CD4-positive, alpha-beta T cell treated with Interleukin-4 for 1 hour (primary cell): ENCODE data around the gene MYO1A.
"Not testable (repeated sequence)": the region's sequence is repeated elsewhere in the genome, so short reads cannot be mapped to it uniquely, and the experiment has no call there.

Source experiments
- DNase-seq, 2 donors: peaks; one replicate each; pipeline ENCODE4 v3.0.0-alpha.2; 2020 to 2022

Gene MYO1A

DNA sequence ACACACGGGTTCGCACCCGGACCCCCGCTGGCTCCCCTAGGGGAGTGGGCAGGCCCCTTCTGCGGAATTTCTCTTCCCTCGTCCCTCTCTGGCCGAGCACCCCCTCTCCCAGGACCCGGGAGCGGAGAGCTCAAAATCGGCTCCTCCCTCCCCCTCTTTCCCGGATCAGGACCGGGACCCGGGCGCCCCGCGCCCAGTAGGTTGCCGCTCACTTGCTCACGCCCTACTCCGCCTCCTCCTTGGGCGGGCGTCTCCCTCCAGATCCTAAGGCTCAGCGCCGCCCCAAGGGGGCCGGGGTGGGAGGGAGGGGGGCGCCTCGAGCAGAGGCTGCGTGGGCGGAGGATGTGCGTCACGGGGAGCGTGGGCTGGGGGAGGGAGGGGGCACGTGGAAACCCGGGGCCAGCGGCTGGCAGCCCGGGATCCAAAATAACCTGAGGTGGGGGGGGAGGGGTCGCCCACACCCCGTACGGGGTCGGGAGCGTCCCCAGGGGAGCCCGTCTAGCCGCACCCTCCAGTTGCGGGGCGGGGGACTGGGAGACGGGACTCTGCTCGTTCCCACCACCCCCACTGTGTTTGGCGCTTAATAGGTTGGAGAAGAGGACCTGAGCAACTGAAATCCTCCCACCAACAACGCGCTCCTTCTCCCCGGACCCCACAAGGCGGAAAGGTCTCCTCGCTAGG lies 37.2 kb upstream of the MYO1A start:
- peak; percentile 92 for DNase-seq

DNA sequence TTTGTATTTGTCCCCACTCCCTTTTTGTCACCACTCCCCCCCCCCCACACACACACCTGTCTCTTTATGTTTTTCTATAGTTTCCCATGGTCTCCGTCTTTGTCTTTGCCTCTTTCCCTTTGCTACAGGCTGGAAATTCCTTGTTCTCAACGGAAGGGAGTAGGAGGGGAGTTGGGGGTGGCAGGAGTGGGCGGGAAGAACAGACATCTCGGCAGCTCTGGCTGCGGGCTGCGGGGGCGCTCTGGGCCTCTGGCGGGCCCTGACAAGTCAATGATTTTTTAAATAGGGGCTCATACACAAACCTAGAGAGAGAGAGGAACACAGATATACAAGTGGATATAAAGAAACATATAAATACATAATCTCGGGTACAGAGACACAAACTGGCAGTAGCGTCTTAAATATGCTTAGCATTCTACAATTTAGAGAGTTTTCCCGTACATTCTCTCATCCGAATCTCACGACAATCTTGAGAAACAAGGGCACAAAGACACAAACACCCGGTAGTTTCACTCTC lies 36.6 kb upstream of the MYO1A start:
- peak; percentile 59 to 61 for DNase-seq

DNA sequence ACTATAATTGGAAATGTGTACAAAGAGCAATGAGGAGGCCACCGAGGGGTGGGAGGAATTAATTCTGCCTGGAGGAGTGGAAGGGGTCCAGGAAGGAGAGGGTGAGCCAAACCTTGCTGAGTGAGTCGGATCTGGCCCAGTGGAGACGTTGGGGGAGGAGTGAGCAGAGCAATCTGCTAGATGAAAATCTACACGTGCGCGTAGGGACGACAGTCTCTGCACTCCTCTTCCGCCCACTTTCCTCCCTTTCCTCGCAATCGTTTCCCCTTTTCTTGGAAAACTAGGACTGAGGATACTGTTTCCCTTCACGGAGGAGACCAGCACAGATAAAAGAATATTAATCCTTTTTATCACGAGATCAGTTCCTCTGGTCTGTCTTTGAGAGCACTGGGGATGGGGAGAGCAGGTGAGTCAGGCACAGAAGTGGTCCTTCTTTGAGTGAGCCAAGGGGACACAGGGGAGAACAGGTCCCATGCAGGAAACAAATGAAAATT lies 36.1 kb upstream of the MYO1A start:
- no peak for DNase-seq

DNA sequence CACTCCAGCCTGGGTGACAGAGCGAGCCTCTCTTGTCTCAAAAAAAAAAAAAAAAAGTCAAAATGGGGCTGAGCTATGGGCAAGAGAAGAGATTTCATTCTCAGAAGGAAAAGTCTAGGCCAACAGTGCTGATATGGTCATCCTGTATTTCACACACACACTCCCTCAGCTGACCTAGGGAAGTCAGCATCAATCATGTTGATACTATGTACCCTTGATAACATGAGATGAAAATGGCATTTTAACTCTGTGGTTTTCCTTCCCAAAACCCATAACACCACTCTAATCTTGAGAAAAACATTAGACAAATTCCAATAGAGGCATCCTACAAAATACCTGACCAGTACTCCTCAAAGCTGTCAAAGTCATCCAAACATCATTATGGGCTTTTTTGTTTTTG lies 30.9 kb upstream of the MYO1A start:
- DNase-seq, result no peak

DNA sequence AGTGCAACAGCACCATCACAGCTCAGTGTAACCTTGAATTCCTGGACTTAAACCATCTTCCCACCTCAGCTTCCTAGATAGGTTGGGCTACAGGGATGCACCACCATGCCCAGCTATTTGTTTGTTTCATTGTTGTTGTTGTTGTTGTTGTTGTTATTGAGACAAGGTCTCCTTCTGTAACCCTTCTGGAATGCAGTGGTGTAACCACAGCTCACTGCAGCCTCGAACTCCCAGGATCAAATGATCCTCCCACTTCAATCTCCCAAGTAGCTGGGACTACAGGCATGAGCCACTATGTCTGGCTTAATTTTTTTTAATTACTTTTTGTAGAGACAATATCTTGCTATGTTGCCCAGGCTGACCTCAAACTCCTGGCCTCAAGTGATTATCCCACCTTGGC lies 29.9 kb upstream of the MYO1A start:
- no peak for DNase-seq

DNA sequence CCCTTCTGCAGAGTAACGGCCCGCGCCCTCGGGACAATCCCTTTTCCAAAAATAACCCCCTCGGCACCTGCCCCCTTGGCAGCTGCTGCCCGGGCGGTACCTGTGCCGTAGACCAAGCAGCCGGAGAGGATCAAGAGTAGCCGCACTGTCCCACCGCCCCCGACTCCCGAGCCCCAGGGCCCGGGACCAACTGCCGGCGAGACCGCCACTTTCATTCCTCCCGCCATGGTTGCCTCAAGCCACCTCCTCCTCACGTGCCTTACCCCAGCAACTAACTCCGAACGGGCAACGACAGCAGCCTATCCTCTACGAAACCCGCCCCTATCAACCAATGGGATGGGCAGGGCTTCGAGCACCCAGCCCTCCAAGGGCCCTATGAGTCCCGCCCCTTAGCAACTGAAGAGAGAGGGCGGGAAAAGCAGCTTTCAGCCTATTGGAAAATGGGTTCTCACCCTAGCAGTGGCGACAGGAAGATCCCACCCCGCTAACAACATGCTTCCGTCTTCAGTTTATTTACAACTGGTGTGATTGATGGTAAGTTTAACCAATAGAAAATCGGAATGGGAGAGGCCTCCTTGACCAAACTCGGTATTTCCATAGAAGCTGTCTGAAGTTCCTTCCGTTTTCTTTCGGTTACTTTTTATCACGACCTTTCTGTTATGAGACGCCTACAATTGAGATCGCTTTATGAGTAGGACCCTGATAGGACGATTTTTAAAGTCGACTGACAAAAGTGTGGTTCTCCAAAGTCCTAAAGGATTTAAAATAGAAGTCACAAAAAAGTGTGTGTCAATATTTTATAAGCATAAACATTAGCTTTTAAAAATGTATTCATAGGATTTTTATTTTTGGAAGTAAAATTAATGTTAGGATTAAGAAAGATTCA lies 28.8 kb upstream of the MYO1A start, which contains the start of gene NEMP1:
TSS of gene NEMP1 (minus strand) at position 273 of the 886 bp plus-strand sequence. CDS start at position 227, 46 bp downstream.
- peak; percentile 100 for DNase-seq

DNA sequence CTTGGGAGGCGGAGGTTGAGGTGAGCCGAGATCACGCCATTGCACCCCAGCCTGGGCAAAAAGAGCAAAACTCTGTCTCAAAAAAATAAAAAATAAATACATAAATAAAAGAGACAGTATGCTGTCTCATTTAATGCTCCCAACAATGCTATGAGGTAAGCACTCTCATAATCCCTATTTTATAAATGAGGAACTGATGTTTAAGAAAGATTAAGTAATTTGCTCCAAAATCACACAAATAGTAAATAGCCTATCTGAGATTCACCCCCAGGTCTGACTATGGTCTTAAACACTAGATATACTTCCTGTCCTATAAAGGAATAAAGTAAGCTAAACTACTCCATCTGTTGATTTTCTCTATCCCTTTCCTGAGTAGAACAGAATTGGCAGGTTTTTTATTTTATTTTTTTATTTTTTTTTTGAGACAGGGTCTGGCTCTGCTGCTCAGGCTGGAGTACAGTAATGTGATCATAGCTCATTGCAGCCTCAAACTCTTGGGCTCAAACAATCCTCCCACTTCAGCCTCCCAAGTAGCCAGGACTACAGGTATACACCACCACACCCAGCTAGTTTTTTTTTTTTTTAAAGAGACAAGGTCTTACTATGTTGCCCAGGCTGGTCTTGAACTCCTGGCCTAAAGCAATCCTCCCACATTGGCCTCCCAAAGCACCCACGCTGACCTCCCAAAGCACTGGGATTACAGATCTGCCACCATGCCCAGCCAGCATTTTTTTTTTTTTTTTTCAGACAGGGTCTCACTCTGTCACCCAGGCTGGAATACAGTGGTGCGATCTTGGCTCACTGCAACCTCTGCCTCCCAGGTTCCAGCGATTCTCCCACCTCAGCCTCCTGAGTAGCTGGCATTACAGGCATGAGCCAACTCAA lies 23.9 kb upstream of the MYO1A start:
- DNase-seq, result not testable (repeated sequence)

DNA sequence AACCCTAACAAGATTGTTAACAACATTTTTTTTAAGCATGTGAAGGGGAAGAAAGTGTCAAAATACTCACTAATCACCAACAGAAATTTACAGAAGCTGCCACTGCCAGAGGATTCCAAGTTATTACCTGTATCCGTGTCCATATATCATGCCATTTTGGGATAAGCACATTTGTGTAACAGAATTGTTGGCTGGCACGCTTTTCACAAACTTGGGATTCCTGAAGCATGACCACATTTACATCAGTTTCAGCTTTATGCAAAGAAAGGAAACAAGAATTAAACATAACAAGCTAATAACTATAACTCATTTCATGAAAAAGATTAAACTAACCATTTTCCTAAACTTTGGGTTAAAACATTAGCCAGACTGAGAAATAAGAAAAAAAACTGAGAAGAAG lies 22.7 kb upstream of the MYO1A start:
- DNase-seq, result no peak

DNA sequence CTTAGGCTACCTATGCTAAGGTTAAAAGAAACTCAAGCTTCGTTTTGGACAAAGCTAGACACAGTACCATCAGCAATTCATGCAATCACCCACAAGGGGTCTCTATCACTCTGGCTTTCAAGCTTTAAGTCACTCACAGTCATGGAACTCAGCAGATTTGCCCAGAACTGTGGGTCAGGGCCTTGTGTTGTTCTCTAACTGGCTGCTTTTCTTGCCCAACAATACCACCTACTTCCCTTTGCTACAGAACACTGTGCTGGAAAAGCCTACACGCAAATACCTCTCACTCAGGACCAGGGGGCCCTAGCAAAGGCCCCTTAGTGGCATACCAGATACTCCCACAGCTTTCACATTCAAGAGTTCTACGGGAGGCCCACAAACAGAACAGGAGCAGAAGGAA lies 19.6 kb upstream of the MYO1A start:
- peak; percentile 82 to 86 for DNase-seq

DNA sequence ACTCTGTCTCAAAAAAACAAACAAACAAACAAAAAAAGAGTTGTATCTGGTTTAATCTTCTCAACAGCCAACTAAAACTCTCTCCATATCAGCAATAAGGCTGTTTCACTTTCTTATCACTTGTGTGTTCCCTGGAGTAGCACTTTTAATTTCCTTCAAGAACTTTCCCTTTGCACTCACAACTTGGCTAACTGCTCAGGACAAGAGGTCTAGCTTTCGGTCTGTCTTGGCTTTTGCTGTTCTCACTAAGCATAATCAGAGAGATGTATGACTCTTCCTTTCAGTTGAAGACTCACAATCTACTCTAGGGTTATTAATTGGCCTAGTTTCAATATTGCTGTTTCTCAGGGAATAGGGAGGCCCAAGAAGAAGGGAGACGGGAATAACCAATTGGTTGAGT lies 16.3 kb upstream of the MYO1A start:
- no peak for DNase-seq

DNA sequence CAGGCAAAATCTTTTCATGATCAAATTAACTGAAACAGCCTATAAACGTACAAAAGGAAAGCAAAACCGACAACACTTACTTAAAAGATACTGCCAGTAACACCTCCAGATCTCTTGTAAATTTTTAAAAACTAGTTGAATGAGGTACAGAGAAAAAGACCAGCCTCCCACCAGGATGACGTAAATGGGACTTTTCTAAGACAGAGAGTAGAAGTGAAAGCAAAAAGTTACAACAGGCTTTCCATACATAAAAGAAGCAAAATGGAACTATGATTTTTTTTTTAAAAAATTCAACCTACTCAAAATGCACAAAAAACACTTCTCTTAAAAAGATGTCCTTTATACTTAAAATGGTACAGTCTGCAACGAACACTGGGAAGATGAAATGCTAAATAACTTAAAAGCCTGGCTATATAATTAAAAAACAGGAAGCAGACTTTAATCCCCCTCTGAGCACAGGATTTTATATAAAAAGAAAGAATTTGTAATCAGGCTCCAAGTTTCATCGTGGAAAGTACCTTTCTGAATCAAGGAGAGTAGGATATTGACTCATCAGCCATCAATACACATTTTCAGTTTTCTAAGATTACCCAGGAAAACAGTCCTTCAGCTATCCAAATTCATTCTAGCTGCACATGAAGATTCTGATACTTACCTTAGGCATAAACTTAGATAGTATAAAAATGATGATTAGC lies 14.2 kb upstream of the MYO1A start:
- DNase-seq, result peak; percentile 69 to 90

DNA sequence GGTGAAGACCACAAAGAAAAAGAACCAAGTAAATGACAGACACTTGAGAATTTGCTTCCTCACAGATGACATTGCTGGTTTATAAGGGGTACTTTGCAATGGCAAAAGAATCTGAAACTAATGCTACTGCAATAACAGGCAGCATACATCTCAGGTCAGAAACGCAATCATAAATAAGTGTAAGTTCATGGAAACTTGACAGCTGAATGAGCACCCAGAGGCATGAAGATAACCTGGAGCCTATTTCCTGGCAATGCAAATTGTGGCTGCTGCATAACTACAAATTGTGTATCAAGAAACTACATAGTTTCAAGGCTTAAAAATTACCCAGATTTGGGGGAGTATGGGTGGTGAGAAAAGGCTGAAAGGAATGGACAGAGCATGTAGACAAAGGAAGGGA lies 8.5 kb upstream of the MYO1A start:
- DNase-seq, result no peak

DNA sequence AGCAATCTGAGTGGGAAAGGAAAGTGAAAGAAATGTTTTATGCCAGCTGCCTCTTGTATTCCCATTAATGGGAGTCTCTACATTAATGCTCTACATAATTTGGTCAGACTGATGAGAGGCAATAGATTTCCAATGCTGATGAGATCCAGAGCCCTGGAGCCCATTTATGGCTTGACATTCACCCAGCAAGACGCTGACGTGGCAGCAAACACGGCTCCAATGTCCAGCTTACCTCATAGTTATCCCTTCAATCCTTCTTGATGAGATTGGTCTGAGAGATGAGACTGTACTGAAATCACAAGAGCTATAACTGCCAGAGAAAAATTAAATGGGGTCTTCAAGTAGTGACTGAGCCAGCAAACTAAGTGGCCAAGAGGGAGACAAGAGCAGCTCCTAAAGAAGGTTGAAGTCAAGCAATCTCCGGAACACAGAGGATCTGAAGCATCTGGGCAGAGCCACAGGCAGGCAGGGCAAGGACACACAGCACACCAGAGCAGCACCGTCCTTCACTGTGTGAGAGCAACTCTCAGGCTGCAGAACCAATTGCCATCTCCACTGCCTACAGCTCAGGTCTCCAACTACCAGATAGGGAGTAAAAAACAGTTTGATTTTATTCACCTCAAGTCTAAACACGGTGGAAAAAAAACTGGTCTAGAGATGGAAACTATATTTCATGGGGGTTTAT lies 7.3 kb upstream of the MYO1A start:
- DNase-seq, result no peak

DNA sequence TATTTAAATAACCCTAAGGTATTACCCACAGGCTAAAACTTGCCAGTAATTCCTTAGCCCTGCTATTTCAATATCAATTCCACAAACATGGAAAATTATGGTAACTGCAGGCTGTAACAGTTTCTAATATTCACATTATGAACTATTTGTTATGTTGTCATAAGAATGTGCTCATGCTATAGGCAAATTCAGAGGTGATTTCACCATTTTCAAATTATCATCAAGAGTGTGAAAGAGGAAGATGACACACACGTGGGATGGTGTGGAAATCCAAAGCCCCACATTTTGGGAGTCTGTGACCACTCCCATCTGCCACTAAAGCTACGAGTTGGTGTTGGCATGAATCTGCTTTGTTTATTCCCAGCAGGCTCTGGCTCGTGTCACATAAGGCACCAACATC lies 5.9 kb upstream of the MYO1A start:
- DNase-seq, result peak in 1 of 2 donors; percentile 42

DNA sequence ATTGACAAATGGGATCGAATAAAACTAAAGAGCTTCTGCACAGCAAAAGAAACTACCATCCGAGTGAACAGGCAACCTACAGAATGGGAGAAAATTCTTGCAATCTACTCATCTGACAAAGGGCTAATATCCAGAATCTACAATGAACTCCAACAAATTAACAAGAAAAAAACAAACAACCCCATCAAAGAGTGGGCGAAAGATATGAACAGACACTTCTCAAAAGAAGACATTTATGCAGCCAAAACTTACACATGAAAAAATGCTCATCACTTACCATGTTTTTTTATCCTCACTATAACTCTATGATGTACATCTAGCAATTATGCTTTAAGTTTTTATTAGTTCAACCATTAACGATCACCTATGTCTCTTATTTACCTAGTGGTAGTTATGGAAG lies 4.0 kb upstream of the MYO1A start:
- not testable (repeated sequence) for DNase-seq

DNA sequence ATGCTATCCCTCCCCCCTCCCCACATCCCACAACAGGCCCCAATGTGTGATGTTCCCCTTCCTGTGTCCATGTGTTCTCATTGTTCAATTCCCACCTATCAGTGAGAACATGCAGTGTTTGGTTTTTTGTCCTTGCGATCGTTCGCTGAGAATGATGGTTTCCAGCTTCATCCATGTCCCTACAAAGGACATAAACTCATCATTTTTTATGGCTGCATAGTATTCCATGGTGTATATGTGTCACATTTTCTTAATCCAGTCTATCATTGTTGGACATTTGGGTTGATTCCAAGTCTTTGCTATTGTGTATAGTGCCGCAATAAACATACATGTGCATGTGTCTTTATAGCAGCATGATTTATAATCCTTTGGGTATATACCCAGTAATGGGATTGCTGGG lies 3.2 kb upstream of the MYO1A start:
- DNase-seq, result not testable (repeated sequence)

DNA sequence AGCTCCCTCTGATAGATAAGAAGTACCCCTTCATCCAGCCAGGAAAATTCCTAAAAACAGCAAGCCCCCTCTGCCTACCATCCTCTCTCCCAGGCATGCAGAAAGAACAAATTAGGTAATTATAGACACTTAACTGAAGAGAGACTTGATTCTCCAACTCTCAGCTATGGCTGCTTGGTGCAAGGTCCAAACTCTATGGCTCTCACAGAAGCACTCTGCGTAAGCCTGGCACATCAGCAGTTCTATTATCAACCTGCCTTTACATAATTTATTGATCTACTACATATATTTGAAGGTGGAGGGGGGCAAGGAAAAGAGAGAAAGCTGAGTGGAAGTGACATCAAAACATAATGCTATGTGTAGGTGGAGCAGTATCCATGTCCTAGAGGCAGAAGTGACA lies 1.1 kb upstream of the MYO1A start:
- DNase-seq, result no peak

DNA sequence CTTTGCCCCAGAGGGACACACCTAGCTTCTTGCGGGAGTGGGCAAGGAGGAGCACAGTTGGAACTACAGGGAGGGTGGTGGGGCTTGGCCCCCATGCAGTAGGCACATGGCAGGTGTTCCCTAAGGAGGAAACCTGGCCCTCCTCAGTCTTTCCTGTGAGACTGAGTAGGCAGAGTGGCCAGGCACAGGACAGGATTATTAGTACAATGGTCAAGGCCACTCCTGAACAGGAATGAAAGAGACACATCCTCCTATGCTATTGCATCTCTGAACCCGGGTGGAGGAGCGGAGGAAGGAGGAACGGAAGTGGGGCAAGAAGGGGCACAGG lies 846 bp downstream of the MYO1A start:
- no peak for DNase-seq

DNA sequence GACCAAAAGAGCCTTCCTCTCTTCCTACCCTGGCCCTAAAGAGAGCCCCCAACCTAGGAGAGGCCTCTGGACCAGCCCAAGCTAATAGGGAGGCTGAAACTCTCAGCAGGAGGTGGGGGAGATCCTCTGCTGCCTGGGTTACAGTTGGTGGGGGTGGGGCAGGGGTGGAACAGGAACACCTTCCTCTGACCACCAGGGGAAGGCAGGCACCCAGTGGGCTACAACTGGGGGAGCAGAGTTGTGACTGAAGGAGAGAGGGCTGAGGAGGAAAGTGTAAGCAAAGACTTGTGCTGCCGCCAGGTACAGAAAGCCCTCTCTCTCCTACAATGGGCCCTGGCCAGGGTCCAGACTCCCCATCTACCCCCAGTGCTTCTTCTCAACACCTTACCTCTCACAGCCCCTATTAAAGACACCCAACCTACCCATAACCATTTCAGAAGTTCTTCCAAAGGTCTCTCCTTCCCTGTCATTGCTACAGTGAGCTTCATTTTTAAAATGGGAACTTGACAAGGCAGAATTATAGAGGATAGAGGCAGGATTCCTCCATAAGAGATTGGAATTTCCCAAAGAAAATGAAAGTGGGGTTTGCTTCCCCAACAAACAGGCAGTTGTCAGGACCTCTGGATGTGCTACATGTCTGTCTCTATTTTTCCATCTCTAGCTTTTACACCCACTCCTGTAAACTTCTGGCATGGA lies 1.4 kb downstream of the MYO1A start:
- no peak for DNase-seq

DNA sequence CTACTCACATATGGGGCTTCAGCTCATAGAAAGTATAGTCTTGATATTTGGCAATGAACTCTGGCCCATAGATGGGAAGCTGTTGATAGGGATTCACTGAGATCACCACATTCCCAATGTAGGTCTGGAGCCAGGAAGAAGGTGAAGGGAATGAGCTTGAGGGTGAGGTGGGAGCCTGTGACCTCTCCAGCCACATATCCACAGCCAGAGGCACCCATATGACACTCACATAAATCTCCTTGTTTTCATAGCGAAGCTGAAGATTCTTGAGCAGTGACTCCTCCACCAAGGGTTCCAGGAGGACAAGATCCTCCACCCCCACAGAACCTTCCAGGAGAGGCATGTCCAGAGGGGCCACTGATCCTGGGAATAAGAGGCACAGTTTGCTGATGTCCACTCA lies 1.9 kb downstream of the MYO1A start:
- DNase-seq, result no peak
